Nephron (organoid): ENCODE data around the gene C11orf21.

ENCODE experiments used
- H3K27ac Mint-ChIP-seq, 3 experiments: 2 replicates each; pipeline ENCODE4 v1.8.0; 2020; ENCODE audit warnings: mixed read lengths in 3 of 3, mild to moderate bottlenecking in 2 of 3, moderate library complexity in 1 of 3
- H3K27me3 Mint-ChIP-seq: 2 replicates; pipeline ENCODE4 v1.8.0; 2021; ENCODE audit warnings: low read depth, mild to moderate bottlenecking, moderate library complexity, mixed read lengths
- H3K36me3 Mint-ChIP-seq: 2 replicates; pipeline ENCODE4 v1.8.0; 2020; ENCODE audit warnings: low read depth, mixed read lengths
- H3K4me1 Mint-ChIP-seq: 2 replicates; pipeline ENCODE4 v1.8.0; 2020; ENCODE audit warnings: mixed read lengths
- H3K4me3 Mint-ChIP-seq, 3 experiments: 2 replicates each; pipeline ENCODE4 v1.8.0; 2020; ENCODE audit warnings: mild to moderate bottlenecking in 3 of 3, mixed read lengths in 3 of 3, moderate library complexity in 2 of 3
- H3K9me3 Mint-ChIP-seq: 2 replicates; pipeline ENCODE4 v1.8.0; 2020; ENCODE audit warnings: mixed read lengths
- CTCF ChIP-seq, 3 experiments: fragments of 200-600 bp; sonication (generic); IDR thresholded peaks; one replicate each; pipeline ENCODE4 v1.5.0; 2021; ENCODE audit warnings: antibody characterized with exemption in 3 of 3; ENCODE audit not compliant: unreplicated experiment in 3 of 3

The C11orf21 gene

DNA sequence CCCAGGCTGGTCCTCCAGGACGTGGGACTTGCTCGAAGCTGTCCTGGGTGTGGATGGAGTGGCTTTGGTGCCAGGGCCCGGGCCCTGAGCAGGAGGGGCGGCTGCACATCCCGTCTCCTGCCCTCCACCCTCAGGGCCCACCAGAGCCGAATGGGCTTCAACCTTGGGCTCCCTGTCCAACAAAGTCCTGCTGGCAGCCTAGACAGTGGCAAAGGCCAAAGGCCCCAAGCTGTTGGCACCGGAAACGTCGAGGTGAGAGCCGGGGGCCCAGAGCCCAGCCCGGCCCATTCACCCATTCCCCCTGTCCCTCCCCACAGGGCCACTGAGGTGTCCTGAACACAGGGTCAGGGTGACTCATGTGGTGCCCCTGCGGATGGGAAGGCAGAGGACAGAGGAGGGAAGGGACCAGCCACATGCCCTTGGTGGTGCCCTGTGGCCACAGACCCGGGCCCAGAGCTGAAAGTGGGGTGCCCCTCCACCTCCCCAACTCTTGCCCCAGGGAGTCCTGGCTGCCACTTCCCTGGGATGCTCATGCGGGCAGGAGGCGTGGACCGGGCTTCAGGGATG lies 9.2 kb upstream of the C11orf21 start:
- peak overlapping the region in 2 of 3 experiments; percentile 78 to 80 for H3K27ac Mint-ChIP-seq
- no peak overlapping the region for H3K4me3 Mint-ChIP-seq
- H3K27me3 Mint-ChIP-seq, result peaks cover 3% of the 10 kb centered on the region
- H3K4me1 Mint-ChIP-seq, result peaks cover 22% of the 10 kb centered on the region
- no peaks in the 10 kb centered on the region for H3K36me3 Mint-ChIP-seq
- H3K9me3 Mint-ChIP-seq, result no peaks in the 10 kb centered on the region
- TF ChIP-seq CTCF (IDR thresholded peaks at IDR 0.05; ENCODE audit: unreplicated experiment in 3 of 3), result no peak

DNA sequence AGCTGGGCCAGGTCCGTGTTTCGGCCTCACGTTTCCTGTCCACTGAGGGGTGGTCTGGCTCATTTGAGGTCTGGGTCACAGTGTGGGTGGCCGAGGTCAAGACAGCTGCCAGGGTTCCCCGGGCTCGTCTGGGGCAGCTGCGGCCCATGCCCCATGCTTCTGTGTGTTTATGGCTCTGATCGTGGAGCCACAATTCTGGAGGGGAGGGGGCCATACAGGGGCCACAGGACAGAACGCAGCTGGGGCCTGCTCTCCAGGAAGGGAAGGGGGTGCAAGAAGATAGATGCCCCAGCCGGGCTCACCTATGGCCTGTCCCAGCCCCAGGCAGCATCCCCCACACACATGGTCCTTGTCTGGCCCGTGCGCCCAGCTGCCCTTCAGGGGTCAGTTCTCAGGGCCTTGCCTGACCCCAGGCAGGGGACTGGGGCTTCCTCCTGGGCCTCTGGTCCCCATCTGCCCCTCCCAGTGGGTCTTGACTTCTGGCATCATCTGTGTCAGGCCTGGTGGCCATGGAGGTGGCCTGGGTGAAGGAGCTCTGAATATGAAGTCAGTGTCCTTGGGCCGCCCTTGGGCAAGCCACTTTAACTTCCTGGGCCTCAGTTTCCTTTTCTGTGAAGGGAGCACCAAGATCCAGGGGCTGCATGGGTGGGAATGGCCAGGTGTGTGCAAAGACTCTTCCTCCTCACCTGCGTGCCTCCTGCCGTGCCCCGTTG lies 8.5 kb upstream of the C11orf21 start:
- Mint-ChIP-seq H3K27me3 (peaks cover 3% of the 10 kb centered on the region), H3K36me3 (no peaks in the 10 kb centered on the region), H3K9me3 (no peaks in the 10 kb centered on the region), H3K4me3 (no peak overlapping the region), H3K4me1 (peaks cover 24% of the 10 kb centered on the region), H3K27ac (peak overlapping the region in 1 of 3 experiments; percentile 44)
- TF ChIP-seq CTCF (IDR thresholded peaks at IDR 0.05; ENCODE audit: unreplicated experiment in 3 of 3), result no peak

DNA sequence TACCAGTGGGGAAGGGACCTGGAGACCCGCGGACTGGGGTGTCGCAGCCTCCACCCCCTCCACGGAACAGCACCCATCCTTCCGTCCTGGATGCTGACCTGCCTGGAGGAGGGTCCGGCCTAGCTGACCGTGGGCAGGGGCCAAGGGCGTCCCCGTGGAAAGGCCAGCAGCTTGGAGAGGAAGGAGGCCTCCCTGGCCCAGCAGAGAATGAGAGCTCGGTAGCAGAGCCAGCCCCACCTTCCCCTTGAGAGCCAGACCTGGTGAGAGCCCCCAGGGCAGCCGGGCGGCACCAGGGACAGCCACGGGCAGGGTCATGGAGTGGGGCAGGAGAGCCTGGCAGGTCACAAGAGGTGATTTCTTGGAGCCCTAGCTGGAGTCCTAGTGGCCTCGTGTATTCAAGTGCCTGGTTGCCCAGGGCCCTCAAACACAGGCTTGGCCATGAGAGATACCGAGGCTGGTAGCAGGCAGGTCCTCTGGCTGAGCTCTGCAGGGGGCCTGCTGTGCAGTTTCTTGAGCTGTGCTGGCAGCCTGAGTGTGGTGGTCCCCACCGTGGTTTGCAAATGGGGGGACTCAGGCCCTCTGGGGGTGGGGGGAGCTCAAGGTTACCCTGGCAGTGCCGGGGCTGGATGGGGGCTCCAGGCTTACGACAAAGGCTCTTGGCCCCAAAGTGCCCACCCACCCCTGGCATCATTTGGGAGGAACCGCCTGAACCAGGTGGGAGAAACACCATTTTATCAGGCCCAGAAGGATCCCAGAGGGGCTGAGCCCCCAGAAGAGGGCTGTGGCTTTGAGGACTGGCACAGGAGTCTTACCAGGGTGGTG lies 7.7 kb upstream of the C11orf21 start:
- H3K4me1 Mint-ChIP-seq, result peaks cover 16% of the 10 kb centered on the region

DNA sequence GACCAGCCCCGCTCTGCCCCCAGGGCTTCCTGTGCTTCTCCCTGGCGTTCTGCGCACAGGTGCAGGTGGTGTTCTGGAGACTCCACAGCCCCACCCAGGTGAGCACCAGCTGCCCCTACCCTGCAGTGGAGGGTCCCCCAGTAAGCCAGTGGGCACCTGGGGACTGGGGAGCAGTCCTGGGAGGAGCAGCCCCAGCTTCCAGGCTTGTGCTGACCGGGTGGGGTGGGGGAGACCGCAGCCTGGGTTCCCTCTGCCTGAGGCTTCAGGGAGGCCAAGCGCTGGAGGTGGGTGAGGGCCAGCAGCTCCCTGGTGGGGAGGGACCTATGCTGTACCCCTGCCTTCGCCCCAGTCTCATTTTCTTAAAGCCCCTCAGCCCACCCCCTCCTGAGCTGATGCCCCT lies 7.0 kb upstream of the C11orf21 start:
- no peaks in the 10 kb centered on the region for H3K9me3 Mint-ChIP-seq

More for the DNA sequence above, 7.7 kb upstream of the C11orf21 start:
- H3K36me3 Mint-ChIP-seq, result no peaks in the 10 kb centered on the region
- H3K27ac Mint-ChIP-seq, result peak overlapping the region in 2 of 3 experiments; percentile 44 to 57
- H3K4me3 Mint-ChIP-seq, result no peak overlapping the region
- peaks cover 3% of the 10 kb centered on the region for H3K27me3 Mint-ChIP-seq
- no peak for TF ChIP-seq CTCF (IDR thresholded peaks at IDR 0.05; ENCODE audit: unreplicated experiment in 3 of 3)
- H3K9me3 Mint-ChIP-seq, result no peaks in the 10 kb centered on the region

More for the DNA sequence above, 7.0 kb upstream of the C11orf21 start:
- Mint-ChIP-seq H3K27ac (peak overlapping the region in 2 of 3 experiments; percentile 44 to 57), H3K4me1 (peaks cover 22% of the 10 kb centered on the region), H3K27me3 (peaks cover 3% of the 10 kb centered on the region), H3K4me3 (no peak overlapping the region), H3K36me3 (no peaks in the 10 kb centered on the region)
- no peak for TF ChIP-seq CTCF (IDR thresholded peaks at IDR 0.05; ENCODE audit: unreplicated experiment in 3 of 3)
